NB4 (cell line): ENCODE measurements around the gene MARCOL.

Experiments
- MYC ChIP-seq: IDR thresholded peaks from 2 replicates; pipeline ENCODE4 v1.6.1; 2011; ENCODE audit warnings: low read depth, low read length
- POLR2A ChIP-seq: IDR thresholded peaks from 2 replicates; pipeline ENCODE4 v1.6.1; 2011; ENCODE audit warnings: mild to moderate bottlenecking; ENCODE audit not compliant: insufficient read length; ENCODE audit errors: extremely low read depth
- TF ChIP-seq, protein P1 (sequence below): IDR thresholded peaks from one replicate; pipeline ENCODE4 v1.5.1; 2012; ENCODE audit warnings: low read depth, low read length
- TF ChIP-seq, protein P2 (sequence below): IDR thresholded peaks from 2 replicates; pipeline ENCODE4 v1.6.1; 2011; ENCODE audit warnings: low read depth, low read length

DNA sequence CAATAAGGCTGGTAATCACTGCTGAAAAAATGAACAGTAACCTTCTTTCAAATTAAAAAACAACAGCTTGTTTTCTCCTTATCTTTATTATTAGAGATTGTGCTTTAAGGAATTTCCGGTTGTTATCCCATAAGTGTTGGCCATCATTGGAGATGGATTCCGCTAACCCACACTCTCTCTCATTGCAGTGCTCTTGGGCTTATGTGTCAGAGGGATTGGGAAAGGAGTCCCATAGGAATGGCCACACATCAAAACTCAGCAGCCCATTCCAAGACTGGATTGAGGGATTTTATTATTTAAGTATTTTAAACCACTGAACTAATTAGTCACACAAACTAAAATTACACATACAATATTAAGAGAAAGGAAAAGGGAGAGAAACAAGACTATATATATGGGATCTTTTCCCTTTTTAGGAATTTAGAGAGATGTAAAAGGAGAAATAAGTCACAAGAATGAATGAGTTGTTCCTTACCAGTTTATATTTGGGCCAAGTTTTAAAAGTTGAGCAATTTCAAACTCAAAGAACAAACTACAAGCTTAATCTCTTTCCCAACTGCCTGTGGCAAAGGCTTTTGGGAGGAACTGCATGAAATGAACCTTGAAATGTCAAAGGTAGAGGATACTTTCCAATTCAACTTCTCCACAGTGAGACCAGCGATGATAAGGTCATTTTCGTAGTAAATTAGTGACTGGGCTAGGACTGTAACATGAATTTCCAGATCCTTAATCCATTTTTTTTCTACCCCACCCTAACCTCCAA is 33.1 kb upstream of the MARCOL start:
- TF ChIP-seq, protein P1, sequence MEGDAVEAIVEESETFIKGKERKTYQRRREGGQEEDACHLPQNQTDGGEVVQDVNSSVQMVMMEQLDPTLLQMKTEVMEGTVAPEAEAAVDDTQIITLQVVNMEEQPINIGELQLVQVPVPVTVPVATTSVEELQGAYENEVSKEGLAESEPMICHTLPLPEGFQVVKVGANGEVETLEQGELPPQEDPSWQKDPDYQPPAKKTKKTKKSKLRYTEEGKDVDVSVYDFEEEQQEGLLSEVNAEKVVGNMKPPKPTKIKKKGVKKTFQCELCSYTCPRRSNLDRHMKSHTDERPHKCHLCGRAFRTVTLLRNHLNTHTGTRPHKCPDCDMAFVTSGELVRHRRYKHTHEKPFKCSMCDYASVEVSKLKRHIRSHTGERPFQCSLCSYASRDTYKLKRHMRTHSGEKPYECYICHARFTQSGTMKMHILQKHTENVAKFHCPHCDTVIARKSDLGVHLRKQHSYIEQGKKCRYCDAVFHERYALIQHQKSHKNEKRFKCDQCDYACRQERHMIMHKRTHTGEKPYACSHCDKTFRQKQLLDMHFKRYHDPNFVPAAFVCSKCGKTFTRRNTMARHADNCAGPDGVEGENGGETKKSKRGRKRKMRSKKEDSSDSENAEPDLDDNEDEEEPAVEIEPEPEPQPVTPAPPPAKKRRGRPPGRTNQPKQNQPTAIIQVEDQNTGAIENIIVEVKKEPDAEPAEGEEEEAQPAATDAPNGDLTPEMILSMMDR: no peak
- TF ChIP-seq, protein P2, sequence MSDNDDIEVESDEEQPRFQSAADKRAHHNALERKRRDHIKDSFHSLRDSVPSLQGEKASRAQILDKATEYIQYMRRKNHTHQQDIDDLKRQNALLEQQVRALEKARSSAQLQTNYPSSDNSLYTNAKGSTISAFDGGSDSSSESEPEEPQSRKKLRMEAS: no peak
- no peak for TF ChIP-seq POLR2A
- no peak for TF ChIP-seq MYC
